MM.1S (cell line): Measurements from ENCODE around the gene CALD1.

Source experiments
- DNase-seq: peaks from one replicate; pipeline ENCODE4 v3.0.0-alpha.2; 2015
- H2AFZ ChIP-seq: fragments of 300-600 bp; sonication (generic); 2 replicates; pipeline ENCODE4 v1.6.0; 2016; ENCODE audit warnings: antibody characterized with exemption, low read length
- H3F3A ChIP-seq: fragments of 300-600 bp; sonication (generic); 2 replicates; pipeline ENCODE4 v1.6.1; 2016; ENCODE audit warnings: mild to moderate bottlenecking, antibody characterized with exemption, low read length, moderate library complexity, mixed read lengths; ENCODE audit not compliant: insufficient read depth
- H3K27ac ChIP-seq: fragments of 300-600 bp; sonication (generic); 2 replicates; pipeline ENCODE4 v1.5.1; 2016; ENCODE audit warnings: mild to moderate bottlenecking, low read length
- H3K27me3 ChIP-seq: fragments of 300-600 bp; sonication (generic); replicated peaks from 2 replicates; pipeline ENCODE4 v1.6.0; 2016; ENCODE audit warnings: low read length; ENCODE audit not compliant: insufficient read depth
- H3K36me3 ChIP-seq: fragments of 300-600 bp; sonication (generic); replicated peaks from 2 replicates; pipeline ENCODE4 v1.6.1; 2016; ENCODE audit warnings: mild to moderate bottlenecking, low read length, mixed read lengths; ENCODE audit not compliant: insufficient read depth
- H3K4me1 ChIP-seq: fragments of 300-600 bp; sonication (generic); 2 replicates; pipeline ENCODE4 v1.6.1; 2016; ENCODE audit warnings: low read length, mixed read lengths
- H3K4me2 ChIP-seq: fragments of 300-600 bp; sonication (generic); 2 replicates; pipeline ENCODE4 v1.6.0; 2016; ENCODE audit warnings: low read depth, low read length
- H3K4me3 ChIP-seq: fragments of 300-600 bp; sonication (generic); 2 replicates; pipeline ENCODE4 v1.5.1; 2016; ENCODE audit warnings: low read length, mixed read lengths
- H3K79me2 ChIP-seq: fragments of 300-600 bp; sonication (generic); 2 replicates; pipeline ENCODE4 v1.6.1; 2016; ENCODE audit warnings: mixed run types, low read length, mixed read lengths
- H3K9ac ChIP-seq: fragments of 300-600 bp; sonication (generic); 2 replicates; pipeline ENCODE4 v1.6.1; 2016; ENCODE audit warnings: low read length, mixed read lengths
- H3K9me2 ChIP-seq: fragments of 300-600 bp; sonication (generic); replicated peaks from 2 replicates; pipeline ENCODE4 v1.6.1; 2016; ENCODE audit warnings: mild to moderate bottlenecking, low read length, mixed read lengths; ENCODE audit not compliant: insufficient read depth
- H3K9me3 ChIP-seq: fragments of 300-600 bp; sonication (generic); replicated peaks from 2 replicates; pipeline ENCODE4 v1.6.1; 2016; ENCODE audit warnings: mild to moderate bottlenecking, low read length, mixed read lengths; ENCODE audit not compliant: insufficient read depth
- H4K20me1 ChIP-seq: fragments of 300-600 bp; sonication (generic); 2 replicates; pipeline ENCODE4 v1.6.1; 2016; ENCODE audit warnings: mild to moderate bottlenecking, low read length, moderate library complexity, mixed read lengths; ENCODE audit not compliant: insufficient read depth
- CTCF ChIP-seq: fragments of 300-600 bp; sonication (generic); IDR thresholded peaks from 2 replicates; pipeline ENCODE4 v1.5.1; 2016; ENCODE audit warnings: antibody characterized with exemption, low read length, mixed read lengths
- EZH2 ChIP-seq: fragments of 300-600 bp; sonication (generic); optimal IDR thresholded peaks from 2 replicates; pipeline ENCODE3; 2017; ENCODE audit warnings: low read depth, mild to moderate bottlenecking, antibody characterized with exemption, low read length, mixed read lengths
- EZH2phosphoT487 ChIP-seq: fragments of 300-600 bp; sonication (generic); IDR thresholded peaks from 2 replicates; pipeline ENCODE4 v1.6.1; 2018; ENCODE audit warnings: antibody characterized with exemption, low read length

CALD1 gene

GRCh38 chr7:134818613-134819345 lies 39.3 kb downstream of the CALD1 start:
- no peak overlapping the region for H3K9ac ChIP-seq
- no peaks in the 10 kb centered on the region for H3K9me3 ChIP-seq
- H2AFZ ChIP-seq, result no peak overlapping the region
- no peaks in the 10 kb centered on the region for H3K79me2 ChIP-seq
- no peak for DNase-seq
- no peak for TF ChIP-seq CTCF
- no peak for TF ChIP-seq EZH2phosphoT487
- TF ChIP-seq EZH2, result no peak
- no peaks in the 10 kb centered on the region for H3F3A ChIP-seq
- no peaks in the 10 kb centered on the region for H3K36me3 ChIP-seq
- no peak overlapping the region for H3K27ac ChIP-seq
- H3K4me3 ChIP-seq, result no peak overlapping the region
- H3K4me2 ChIP-seq, result no peak overlapping the region
- H3K27me3 ChIP-seq, result no peaks in the 10 kb centered on the region
- H3K4me1 ChIP-seq, result no peaks in the 10 kb centered on the region
- H3K9me2 ChIP-seq, result no peaks in the 10 kb centered on the region
- no peaks in the 10 kb centered on the region for H4K20me1 ChIP-seq

GRCh38 chr7:134819401-134819800 lies 40.0 kb downstream of the CALD1 start:
- TF ChIP-seq EZH2phosphoT487, result no peak
- TF ChIP-seq CTCF, result no peak
- TF ChIP-seq EZH2, result no peak
- H3K9me2 ChIP-seq, result no peaks in the 10 kb centered on the region
- no peak overlapping the region for H2AFZ ChIP-seq
- no peak overlapping the region for H3K4me2 ChIP-seq
- no peaks in the 10 kb centered on the region for H4K20me1 ChIP-seq
- H3K4me3 ChIP-seq, result no peak overlapping the region
- no peaks in the 10 kb centered on the region for H3K79me2 ChIP-seq
- DNase-seq, result no peak
- H3K36me3 ChIP-seq, result no peaks in the 10 kb centered on the region
- no peak overlapping the region for H3K27ac ChIP-seq
- no peak overlapping the region for H3K9ac ChIP-seq
- no peaks in the 10 kb centered on the region for H3K4me1 ChIP-seq
- H3F3A ChIP-seq, result no peaks in the 10 kb centered on the region
- H3K27me3 ChIP-seq, result no peaks in the 10 kb centered on the region
- no peaks in the 10 kb centered on the region for H3K9me3 ChIP-seq

GRCh38 chr7:134820295-134820694 lies 40.9 kb downstream of the CALD1 start:
- Histone ChIP-seq H3K4me2 (no peak overlapping the region), H3F3A (no peaks in the 10 kb centered on the region)
- TF ChIP-seq CTCF (no peak), EZH2phosphoT487 (no peak), EZH2 (no peak)

More at GRCh38 chr7:134820295-134820694, 40.9 kb downstream of the CALD1 start:
- Histone ChIP-seq H4K20me1 (no peaks in the 10 kb centered on the region), H3K4me3 (no peak overlapping the region), H3K27ac (no peak overlapping the region), H3K9me2 (no peaks in the 10 kb centered on the region), H3K9me3 (no peaks in the 10 kb centered on the region), H3K79me2 (no peaks in the 10 kb centered on the region), H3K9ac (no peak overlapping the region), H3K36me3 (no peaks in the 10 kb centered on the region), H3K4me1 (no peaks in the 10 kb centered on the region), H3K27me3 (no peaks in the 10 kb centered on the region), H2AFZ (no peak overlapping the region)
- DNase-seq, result no peak
